Ovary (tissue), 9 donors: ENCODE measurements around the gene CHRM4. TPM values are rescaled to one million over a fixed set of nuclear protein-coding genes. Genes with fewer than 3 reads are reported as not detected.
A peak's percentile ranks its signal among the peaks of the same experiment; 100 is the strongest.

ENCODE experiments used
- DNase-seq, 5 donors: peaks; one replicate each; pipeline ENCODE4 v3.0.0-alpha.2; 2019 to 2020
- H3K27ac ChIP-seq, 2 donors: fragments of 200-600 bp; one replicate each; pipeline versions ENCODE4 v1.5.1 to v1.8.0; 2019 to 2022
- H3K27me3 ChIP-seq: fragments of 200-600 bp; one replicate; pipeline ENCODE4 v1.8.0; 2022
- H3K36me3 ChIP-seq: fragments of 200-600 bp; sonication (generic); one replicate; pipeline ENCODE4 v1.5.1; 2019
- H3K4me1 ChIP-seq: one replicate; pipeline ENCODE4 v1.8.1; 2013; ENCODE audit warnings: mild to moderate bottlenecking, moderate library complexity; ENCODE audit not compliant: insufficient read depth
- H3K4me3 ChIP-seq: fragments of 200-600 bp; sonication (generic); one replicate; pipeline ENCODE4 v1.5.1; 2017
- H3K9me3 ChIP-seq, 2 donors: fragments of 200-600 bp in 1 of 2; sonication (generic) in 1 of 2; one replicate each; pipeline versions ENCODE4 v1.5.1 to v1.8.1; 2013 to 2019; ENCODE audit warnings: mild to moderate bottlenecking in 1 of 2, moderate library complexity in 1 of 2
- CTCF ChIP-seq, 3 donors: fragments of 450-650 bp in 2 of 3; fragments of 200-600 bp in 1 of 3; IDR thresholded peaks; one replicate each; pipeline versions ENCODE4 v1.5.1 to v1.8.0; 2016 to 2022; ENCODE audit warnings: antibody characterized with exemption in 3 of 3, mild to moderate bottlenecking in 1 of 3
- EP300 ChIP-seq: sonication (generic); formaldehyde crosslinking; IDR thresholded peaks from one replicate; pipeline ENCODE4 v1.6.1; 2017; ENCODE audit warnings: antibody characterized with exemption
- POLR2A ChIP-seq: fragments of 450-650 bp; IDR thresholded peaks from one replicate; pipeline ENCODE4 v1.6.1; 2017; ENCODE audit warnings: antibody characterized with exemption, mild to moderate bottlenecking, moderate library complexity
- WGBS, 3 donors: extraction: QIAGEN DNeasy Blood & Tissue Kit in 1 of 3; methylation state at CpG; one replicate each; pipeline versions ENCODE4 v1.1.5 to v1.1.7; 2013 to 2017; 5-methylcytosine and 5-hydroxymethylcytosine counted together
- intact Hi-C, 4 donors: fragments of 100-400 bp; cut with DNase I; formaldehyde crosslinking; loops; one replicate each; pipeline versions ENCODE4 v1.11.0 to v1.15.1; 2022 to 2023
- polyA plus RNA-seq, 2 donors: library from polyadenylated mRNA; stranded (reverse); fragments of 200-250 nt in 1 of 2; fragments of 350-450 nt in 1 of 2; fragmentation: Illumina TruSeq in 1 of 2; extraction: RNeasy Lipid Tissue Mini Kit (QIAGEN cat#74804) in 1 of 2; gene quantifications; one replicate each; pipeline ENCODE4 v1.2.3, GENCODE V29; 2013 to 2014
- total RNA-seq, 7 donors: library from RNA; depleted of rRNA in 2 of 7; stranded (reverse); fragments of >200 nt in 2 of 7; fragmentation: NEBNext Ultra II Directional in 3 of 7; extraction: Animal tissue kit (Norgen Biotek cat#: 25700) in 3 of 7; gene quantifications; one replicate each; pipeline versions ENCODE4 v1.1.0 to v1.2.4, GENCODE V29; 2016 to 2023
- donor health status: DM: no; HTN: no; CAD: no; lungs with moderate emphysema.
- donor health status: DM: no; HTN: no; CAD: no.
- donor health status: Bipolar disorder and iron deficiency.
- donor health status: DM: yes; HTN: yes; CAD: no.
- donor health status: DM: no; HTN: no; CAD: no.
- donor health status: DM: yes; HTN: yes; CAD: no.

The CHRM4 gene
- total and polyA plus RNA-seq, 9 donors, result 0.16 to 0.42 (median 0.21) TPM; not detected in 3

GRCh38 chr11:46367244-46367915 is 24.2 kb downstream of the CHRM4 start:
- no peaks in the 10 kb centered on the region for H3K9me3 ChIP-seq
- intact Hi-C loops, result no loop called here
- peaks cover 5% of the 10 kb centered on the region for H3K4me1 ChIP-seq
- no peak for TF ChIP-seq EP300
- no peak for TF ChIP-seq POLR2A
- peak; percentile 75 to 81 (median 78) for TF ChIP-seq CTCF (IDR thresholded peaks at IDR 0.05)
- peak; percentile 62 to 84 (median 78) for DNase-seq
- H3K27me3 ChIP-seq, result no peaks in the 10 kb centered on the region
- no peaks in the 10 kb centered on the region for H3K36me3 ChIP-seq
- no peak overlapping the region for H3K4me3 ChIP-seq
- 8 to 17% (median 13%) methylated on average over 19 to 32 of the region's 32 CpGs for WGBS, 3 donors
- no peak overlapping the region for H3K27ac ChIP-seq

DNA sequence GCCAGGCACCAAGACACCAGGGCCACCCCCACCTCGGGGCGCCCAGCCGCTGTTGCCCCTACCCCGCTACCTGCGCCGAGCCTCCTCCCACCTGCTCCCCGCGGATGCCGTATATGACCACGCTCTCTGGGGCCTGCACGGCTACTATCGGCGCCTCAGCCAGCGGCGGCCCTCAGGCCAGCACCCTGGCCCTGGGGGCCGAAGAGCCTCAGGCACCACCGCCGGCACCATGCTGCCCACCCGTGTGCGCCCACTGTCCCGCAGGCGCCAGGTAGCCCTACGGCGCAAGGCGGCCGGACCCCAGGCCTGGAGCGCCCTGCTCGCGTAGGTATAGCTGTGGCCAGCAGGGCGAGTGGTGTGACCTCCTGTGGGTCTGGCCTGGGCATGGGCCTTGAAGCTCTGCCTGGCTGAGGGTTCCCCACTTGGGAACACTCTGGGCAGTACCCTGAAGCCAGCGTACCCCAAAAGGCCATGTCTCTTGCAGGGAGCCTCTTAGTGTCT is 24.9 kb downstream of the CHRM4 start:
- Histone ChIP-seq H3K9me3 (no peaks in the 10 kb centered on the region), H3K4me1 (peaks cover 7% of the 10 kb centered on the region), H3K27ac (no peak overlapping the region), H3K27me3 (no peaks in the 10 kb centered on the region), H3K36me3 (no peaks in the 10 kb centered on the region), H3K4me3 (no peak overlapping the region)
- intact Hi-C loops, result no loop called here
- no peak for DNase-seq
- WGBS, 3 donors, result 91 to 94% (median 94%) methylated on average over 25 to 31 of the region's 31 CpGs
- no peak for TF ChIP-seq POLR2A
- TF ChIP-seq EP300, result no peak
- no peak for TF ChIP-seq CTCF (IDR thresholded peaks at IDR 0.05)

DNA sequence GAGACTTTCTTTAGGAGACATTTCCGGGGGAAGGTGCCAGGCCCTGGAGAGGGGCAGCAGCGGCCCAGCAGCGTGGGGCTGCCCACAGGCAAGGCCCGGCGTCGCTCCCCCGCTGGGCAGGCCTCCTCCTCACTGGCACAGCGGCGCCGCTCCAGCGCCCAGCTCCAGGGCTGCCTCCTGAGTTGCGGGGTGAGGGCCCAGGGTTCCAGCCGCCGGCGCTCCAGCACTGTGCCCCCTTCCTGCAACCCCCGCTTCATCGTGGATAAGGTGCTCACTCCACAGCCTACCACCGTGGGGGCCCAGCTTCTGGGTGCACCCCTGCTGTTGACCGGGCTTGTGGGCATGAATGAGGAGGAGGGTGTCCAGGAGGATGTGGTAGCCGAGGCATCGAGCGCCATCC is 25.3 kb downstream of the CHRM4 start:
- Histone ChIP-seq H3K4me1 (peaks cover 10% of the 10 kb centered on the region), H3K27ac (no peak overlapping the region), H3K27me3 (no peaks in the 10 kb centered on the region), H3K9me3 (no peaks in the 10 kb centered on the region), H3K36me3 (no peaks in the 10 kb centered on the region), H3K4me3 (no peak overlapping the region)
- 92 to 95% (median 93%) methylated on average over 22 of the region's 22 CpGs for WGBS, 3 donors
- no peak for DNase-seq
- no peak for TF ChIP-seq POLR2A
- no peak for TF ChIP-seq CTCF (IDR thresholded peaks at IDR 0.05)
- TF ChIP-seq EP300, result no peak
- intact Hi-C loops, result no loop called here

GRCh38 chr11:46364791-46365190 is 26.8 kb downstream of the CHRM4 start:
- H3K4me3 ChIP-seq, result no peak overlapping the region
- H3K27ac ChIP-seq, result no peak overlapping the region
- no peaks in the 10 kb centered on the region for H3K9me3 ChIP-seq
- H3K4me1 ChIP-seq, result peaks cover 13% of the 10 kb centered on the region
- H3K36me3 ChIP-seq, result no peaks in the 10 kb centered on the region
- no peaks in the 10 kb centered on the region for H3K27me3 ChIP-seq
- no peak for DNase-seq
- intact Hi-C loops, result no loop called here
- whole genome bisulfite sequencing, 3 donors, result 66 to 85% (median 71%) methylated on average over 3 of the region's 3 CpGs
- TF ChIP-seq EP300, result no peak
- TF ChIP-seq POLR2A, result no peak
- TF ChIP-seq CTCF (IDR thresholded peaks at IDR 0.05), result no peak
